ENCODE data around the gene GMDS.

GMDS gene

DNA sequence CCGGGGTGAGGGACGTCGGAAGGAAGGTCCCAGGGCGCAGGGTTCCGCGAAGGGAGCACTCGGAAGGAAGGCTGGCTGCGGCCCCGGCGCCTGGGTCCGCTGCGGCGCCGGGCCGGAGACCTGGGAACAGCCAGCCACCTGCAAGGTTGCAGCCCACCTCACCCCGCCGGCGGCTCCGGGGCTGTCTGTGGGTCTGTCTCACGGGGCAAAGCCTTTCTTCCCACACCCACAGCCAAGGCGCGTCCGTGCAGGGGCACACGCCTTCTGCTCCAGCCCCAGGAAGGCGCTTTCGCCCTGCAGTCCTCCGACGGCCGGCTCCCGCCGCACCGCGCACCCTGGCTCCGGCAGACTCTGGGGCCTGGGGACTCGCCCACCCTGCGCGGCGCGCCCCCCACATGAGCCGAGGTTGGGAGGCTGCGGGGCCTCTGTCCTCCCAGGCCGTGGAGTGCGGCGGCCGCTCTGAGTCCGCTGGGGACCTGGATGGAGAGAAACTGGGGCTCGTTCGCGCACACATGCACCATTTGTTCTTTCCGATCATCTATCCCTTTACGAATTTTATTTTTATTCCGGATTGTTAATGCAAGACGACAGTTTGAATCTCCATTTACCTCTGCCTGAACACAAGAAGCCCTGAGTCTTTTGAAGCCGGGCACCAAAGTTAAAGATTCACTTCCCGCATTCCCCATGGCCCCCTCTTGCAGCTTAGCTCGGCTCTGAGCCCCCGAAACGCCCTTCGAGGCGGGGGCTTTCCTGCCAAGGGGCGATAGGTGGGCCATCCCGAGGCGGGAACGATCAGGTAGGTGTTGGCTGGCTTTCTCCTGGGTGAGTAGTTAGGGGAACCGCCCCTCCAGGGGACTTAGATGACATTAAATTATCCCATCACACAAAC lies 640.2 kb downstream of the GMDS start:
- Histone ChIP-seq H3K23ac (ENCODE audit: low read length in 2 of 2) (no peak overlapping the region), H2AK5ac (ENCODE audit: low read length, severe bottlenecking) (no peak overlapping the region), H2BK120ac (ENCODE audit: low read depth, low read length) (no peak overlapping the region), H3K18ac (ENCODE audit: low read depth in 1 of 2, low read length in 2 of 2) (no peak overlapping the region), H3K27ac (ENCODE audit: low read length, poor library complexity, severe bottlenecking) (no peak overlapping the region), H3K4me2 (ENCODE audit: low read length, poor library complexity, severe bottlenecking) (peak overlapping the region; percentile 93), H3K4me1 (ENCODE audit: control insufficient read depth, insufficient read depth, low read depth, low read length) (peaks cover 40% of the 10 kb centered on the region), H4K8ac (ENCODE audit: low read length) (no peak overlapping the region), H2AFZ (ENCODE audit: low read depth, low read length) (no peak overlapping the region), H4K91ac (ENCODE audit: low read length) (no peak overlapping the region), H2BK12ac (ENCODE audit: low read length in 2 of 2) (no peak overlapping the region), H3K79me1 (replicated peaks; ENCODE audit: low read length, poor library complexity, severe bottlenecking) (no peaks in the 10 kb centered on the region), H2BK5ac (ENCODE audit: low read depth, low read length, poor library complexity, severe bottlenecking) (no peak overlapping the region), H3K27me3 (ENCODE audit: control insufficient read depth in 1 of 2, insufficient read depth in 1 of 2, low read length in 2 of 2) (peaks cover 54 to 89% of the 10 kb centered on the region in 2 experiments), H2BK15ac (ENCODE audit: low read depth, poor library complexity, severe bottlenecking) (no peak overlapping the region), H3K14ac (ENCODE audit: low read length in 2 of 2) (no peak overlapping the region), H3K36me3 (ENCODE audit: control insufficient read depth in 1 of 2, insufficient read depth in 2 of 2, low read depth in 1 of 2, low read length in 2 of 2) (no peaks in the 10 kb centered on the region), H3K9ac (ENCODE audit: low read length) (no peak overlapping the region), H3K9me3 (ENCODE audit: control insufficient read depth, low read length) (no peaks in the 10 kb centered on the region), H3K4me3 (ENCODE audit: insufficient read depth in 1 of 2, low read depth in 1 of 2, low read length in 2 of 2) (peak overlapping the region; percentile 41 to 65), H3K4ac (ENCODE audit: low read depth in 1 of 2, low read length in 2 of 2) (no peak overlapping the region)
- no peak for DNase-seq
- 4% methylated on average over 49 of the region's 65 CpGs for WGBS

DNA sequence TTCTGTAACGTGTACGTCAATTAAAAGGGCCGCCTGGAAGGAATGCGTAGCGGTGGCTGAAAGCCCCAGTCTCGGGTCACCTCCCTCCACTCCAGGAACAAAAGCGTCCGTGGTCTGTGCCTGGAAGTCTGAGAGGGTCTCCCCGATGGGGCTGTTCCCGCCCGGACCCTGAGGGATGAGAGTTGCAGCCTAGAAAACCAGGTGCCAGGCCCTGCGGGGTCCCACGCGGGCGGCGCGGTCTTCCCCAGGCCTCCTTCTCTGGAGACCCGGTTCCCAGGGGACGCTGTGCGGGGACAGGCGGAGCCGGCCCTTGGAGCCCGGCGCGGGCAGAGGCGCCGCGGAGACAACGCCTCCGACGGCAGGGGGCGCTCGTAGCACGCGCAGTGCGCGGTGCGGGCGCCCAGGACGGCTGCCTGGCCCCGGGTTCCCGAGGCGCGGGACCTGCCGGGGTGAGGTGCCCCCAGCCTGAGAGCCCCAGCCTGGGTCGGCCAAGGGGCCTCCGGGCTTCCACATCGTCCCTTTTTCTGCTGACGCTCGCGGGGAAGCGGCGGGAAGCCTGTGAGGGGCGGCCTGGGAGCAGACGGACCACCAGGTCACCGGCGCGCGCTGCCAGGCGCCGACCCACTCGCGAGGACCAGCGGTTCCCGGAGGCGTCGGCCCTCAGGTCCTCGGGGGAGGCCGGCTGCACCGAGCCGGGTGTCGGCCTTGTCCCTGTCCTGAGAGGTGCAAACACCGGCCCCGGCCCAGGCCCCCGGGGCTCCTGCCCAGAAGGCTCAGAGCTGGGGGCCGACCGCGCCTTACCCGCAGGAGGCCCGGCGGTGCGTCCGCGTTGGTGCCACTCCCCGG lies 641.0 kb downstream of the GMDS start:
- H2AK5ac ChIP-seq (ENCODE audit: low read length, severe bottlenecking): no peak overlapping the region
- no peaks in the 10 kb centered on the region for H3K79me1 ChIP-seq (replicated peaks; ENCODE audit: low read length, poor library complexity, severe bottlenecking)
- peaks cover 39% of the 10 kb centered on the region for H3K4me1 ChIP-seq (ENCODE audit: control insufficient read depth, insufficient read depth, low read depth, low read length)

DNA sequence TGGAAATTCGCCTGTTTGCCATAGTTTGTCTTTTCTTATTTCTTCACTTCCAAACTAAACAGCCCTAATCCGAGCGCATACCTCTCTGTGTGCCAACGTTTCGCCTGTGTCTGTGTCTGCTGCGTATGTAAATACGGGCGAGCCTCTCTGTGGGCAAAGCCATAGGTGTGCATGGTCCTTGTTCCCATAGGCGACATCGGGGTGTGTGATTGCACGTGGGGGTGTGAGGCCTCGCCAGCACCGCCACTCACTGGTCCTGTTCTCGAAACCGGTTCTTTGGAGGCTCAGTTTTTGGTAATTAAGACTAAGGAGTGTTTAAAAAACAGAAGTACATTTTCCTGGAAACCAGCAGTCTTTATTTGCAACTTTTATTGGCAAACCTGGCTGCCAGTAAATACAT lies 641.7 kb downstream of the GMDS start:
- Histone ChIP-seq H3K27ac (ENCODE audit: low read length, poor library complexity, severe bottlenecking) (no peak overlapping the region), H3K79me1 (replicated peaks; ENCODE audit: low read length, poor library complexity, severe bottlenecking) (no peaks in the 10 kb centered on the region), H3K4me3 (ENCODE audit: insufficient read depth in 1 of 2, low read depth in 1 of 2, low read length in 2 of 2) (no peak overlapping the region), H2BK120ac (ENCODE audit: low read depth, low read length) (no peak overlapping the region), H3K4me1 (ENCODE audit: control insufficient read depth, insufficient read depth, low read depth, low read length) (peaks cover 32% of the 10 kb centered on the region), H2BK12ac (ENCODE audit: low read length in 2 of 2) (no peak overlapping the region), H4K91ac (ENCODE audit: low read length) (no peak overlapping the region), H2BK15ac (ENCODE audit: low read depth, poor library complexity, severe bottlenecking) (no peak overlapping the region), H3K9ac (ENCODE audit: low read length) (no peak overlapping the region), H3K27me3 (ENCODE audit: control insufficient read depth in 1 of 2, insufficient read depth in 1 of 2, low read length in 2 of 2) (peaks cover 54 to 98% of the 10 kb centered on the region in 2 experiments), H3K9me3 (ENCODE audit: control insufficient read depth, low read length) (no peaks in the 10 kb centered on the region), H2AK5ac (ENCODE audit: low read length, severe bottlenecking) (no peak overlapping the region), H3K18ac (ENCODE audit: low read depth in 1 of 2, low read length in 2 of 2) (no peak overlapping the region), H2BK5ac (ENCODE audit: low read depth, low read length, poor library complexity, severe bottlenecking) (no peak overlapping the region), H3K4ac (ENCODE audit: low read depth in 1 of 2, low read length in 2 of 2) (no peak overlapping the region), H3K36me3 (ENCODE audit: control insufficient read depth in 1 of 2, insufficient read depth in 2 of 2, low read depth in 1 of 2, low read length in 2 of 2) (no peaks in the 10 kb centered on the region), H2AFZ (ENCODE audit: low read depth, low read length) (no peak overlapping the region), H4K8ac (ENCODE audit: low read length) (no peak overlapping the region), H3K4me2 (ENCODE audit: low read length, poor library complexity, severe bottlenecking) (no peak overlapping the region), H3K14ac (ENCODE audit: low read length in 2 of 2) (no peak overlapping the region), H3K23ac (ENCODE audit: low read length in 2 of 2) (no peak overlapping the region)
- no peak for DNase-seq
- 84% methylated on average over 15 of the region's 15 CpGs for WGBS

More for the DNA sequence above, 641.0 kb downstream of the GMDS start:
- H3K9me3 ChIP-seq (ENCODE audit: control insufficient read depth, low read length): no peaks in the 10 kb centered on the region
- H3K4ac ChIP-seq (ENCODE audit: low read depth in 1 of 2, low read length in 2 of 2): no peak overlapping the region
- peak overlapping the region; percentile 34 for H3K9ac ChIP-seq (ENCODE audit: low read length)
- no peak overlapping the region for H2BK15ac ChIP-seq (ENCODE audit: low read depth, poor library complexity, severe bottlenecking)
- peak overlapping the region; percentile 41 to 65 for H3K4me3 ChIP-seq (ENCODE audit: insufficient read depth in 1 of 2, low read depth in 1 of 2, low read length in 2 of 2)
- no peak overlapping the region for H2AFZ ChIP-seq (ENCODE audit: low read depth, low read length)
- peaks cover 55 to 97% of the 10 kb centered on the region in 2 experiments for H3K27me3 ChIP-seq (ENCODE audit: control insufficient read depth in 1 of 2, insufficient read depth in 1 of 2, low read length in 2 of 2)
- no peak overlapping the region for H3K23ac ChIP-seq (ENCODE audit: low read length in 2 of 2)
- 2% methylated on average over 73 of the region's 85 CpGs for WGBS
- no peak overlapping the region for H2BK5ac ChIP-seq (ENCODE audit: low read depth, low read length, poor library complexity, severe bottlenecking)
- H2BK120ac ChIP-seq (ENCODE audit: low read depth, low read length): no peak overlapping the region
- no peak overlapping the region for H4K91ac ChIP-seq (ENCODE audit: low read length)
- DNase-seq: no peak
- no peak overlapping the region for H3K27ac ChIP-seq (ENCODE audit: low read length, poor library complexity, severe bottlenecking)
- H3K14ac ChIP-seq (ENCODE audit: low read length in 2 of 2): no peak overlapping the region
- no peak overlapping the region for H2BK12ac ChIP-seq (ENCODE audit: low read length in 2 of 2)
- H3K4me2 ChIP-seq (ENCODE audit: low read length, poor library complexity, severe bottlenecking): peak overlapping the region; percentile 93
- H3K18ac ChIP-seq (ENCODE audit: low read depth in 1 of 2, low read length in 2 of 2): no peak overlapping the region
- no peak overlapping the region for H4K8ac ChIP-seq (ENCODE audit: low read length)
- H3K36me3 ChIP-seq (ENCODE audit: control insufficient read depth in 1 of 2, insufficient read depth in 2 of 2, low read depth in 1 of 2, low read length in 2 of 2): no peaks in the 10 kb centered on the region

Measured in mesenchymal stem cell (in vitro differentiated cells and primary cell).